SK-N-SH (cell line): ENCODE measurements around the gene PLG.
"Not testable (repeated sequence)": the region's sequence is repeated elsewhere in the genome, so short reads cannot be mapped to it uniquely, and the experiment has no call there.

Source experiments
- EZH2phosphoT487 ChIP-seq: fragments of 200-600 bp; sonication (generic); IDR thresholded peaks from 2 replicates; pipeline ENCODE4 v1.6.1; 2017; ENCODE audit warnings: low read depth, mixed run types, mild to moderate bottlenecking, antibody characterized with exemption, moderate library complexity, borderline replicate concordance
- TF ChIP-seq, protein P1 (sequence below): fragments of 200-600 bp; sonication (generic); IDR thresholded peaks from 2 replicates; pipeline ENCODE4 v1.6.1; 2017; ENCODE audit warnings: antibody characterized with exemption, mild to moderate bottlenecking, moderate library complexity

GRCh38 chr6:160701918-160702680 lies at the start of gene PLG:
- TF ChIP-seq EZH2phosphoT487 = not testable (repeated sequence)
- TF ChIP-seq, protein P1, sequence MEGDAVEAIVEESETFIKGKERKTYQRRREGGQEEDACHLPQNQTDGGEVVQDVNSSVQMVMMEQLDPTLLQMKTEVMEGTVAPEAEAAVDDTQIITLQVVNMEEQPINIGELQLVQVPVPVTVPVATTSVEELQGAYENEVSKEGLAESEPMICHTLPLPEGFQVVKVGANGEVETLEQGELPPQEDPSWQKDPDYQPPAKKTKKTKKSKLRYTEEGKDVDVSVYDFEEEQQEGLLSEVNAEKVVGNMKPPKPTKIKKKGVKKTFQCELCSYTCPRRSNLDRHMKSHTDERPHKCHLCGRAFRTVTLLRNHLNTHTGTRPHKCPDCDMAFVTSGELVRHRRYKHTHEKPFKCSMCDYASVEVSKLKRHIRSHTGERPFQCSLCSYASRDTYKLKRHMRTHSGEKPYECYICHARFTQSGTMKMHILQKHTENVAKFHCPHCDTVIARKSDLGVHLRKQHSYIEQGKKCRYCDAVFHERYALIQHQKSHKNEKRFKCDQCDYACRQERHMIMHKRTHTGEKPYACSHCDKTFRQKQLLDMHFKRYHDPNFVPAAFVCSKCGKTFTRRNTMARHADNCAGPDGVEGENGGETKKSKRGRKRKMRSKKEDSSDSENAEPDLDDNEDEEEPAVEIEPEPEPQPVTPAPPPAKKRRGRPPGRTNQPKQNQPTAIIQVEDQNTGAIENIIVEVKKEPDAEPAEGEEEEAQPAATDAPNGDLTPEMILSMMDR = not testable (repeated sequence)
